Measurements from ENCODE around the gene P3H4.

The P3H4 gene

DNA sequence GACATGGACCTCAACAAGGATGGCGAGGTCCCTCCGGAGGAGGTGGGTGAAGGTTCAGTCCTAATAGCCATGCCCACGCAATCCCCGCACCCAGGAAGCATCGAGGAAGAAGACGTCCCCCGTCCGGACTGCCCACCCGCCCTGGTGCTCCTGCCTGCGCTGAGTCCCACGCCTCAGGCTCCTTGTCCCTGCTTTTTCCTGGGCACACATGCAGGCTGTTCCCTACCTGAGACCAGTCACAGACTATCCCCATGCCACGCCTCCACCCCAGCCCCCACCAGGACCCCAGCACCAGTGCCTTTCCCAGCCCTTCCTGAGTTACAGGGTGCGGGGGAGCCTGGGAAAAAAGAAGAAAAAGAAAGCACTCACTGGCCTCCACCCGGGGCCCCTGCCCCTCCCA, 10.0 kb upstream of the P3H4 start:
- DNase-seq = no peak

DNA sequence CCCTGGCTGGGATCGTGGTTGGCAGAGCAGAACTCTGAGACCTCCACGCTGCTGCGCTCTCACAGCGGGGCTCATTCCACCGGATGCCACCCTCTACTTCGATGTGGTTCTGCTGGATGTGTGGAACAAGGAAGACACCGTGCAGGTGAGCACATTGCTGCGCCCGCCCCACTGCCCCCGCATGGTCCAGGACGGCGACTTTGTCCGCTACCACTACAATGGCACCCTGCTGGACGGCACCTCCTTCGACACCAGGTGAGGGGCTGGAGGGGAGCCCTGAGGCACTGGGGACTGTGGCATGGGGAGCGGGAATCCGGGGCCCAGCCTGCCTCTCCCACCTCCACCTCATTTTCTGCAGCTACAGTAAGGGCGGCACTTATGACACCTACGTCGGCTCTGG, 6.3 kb upstream of the P3H4 start:
- DNase-seq = no peak

DNA sequence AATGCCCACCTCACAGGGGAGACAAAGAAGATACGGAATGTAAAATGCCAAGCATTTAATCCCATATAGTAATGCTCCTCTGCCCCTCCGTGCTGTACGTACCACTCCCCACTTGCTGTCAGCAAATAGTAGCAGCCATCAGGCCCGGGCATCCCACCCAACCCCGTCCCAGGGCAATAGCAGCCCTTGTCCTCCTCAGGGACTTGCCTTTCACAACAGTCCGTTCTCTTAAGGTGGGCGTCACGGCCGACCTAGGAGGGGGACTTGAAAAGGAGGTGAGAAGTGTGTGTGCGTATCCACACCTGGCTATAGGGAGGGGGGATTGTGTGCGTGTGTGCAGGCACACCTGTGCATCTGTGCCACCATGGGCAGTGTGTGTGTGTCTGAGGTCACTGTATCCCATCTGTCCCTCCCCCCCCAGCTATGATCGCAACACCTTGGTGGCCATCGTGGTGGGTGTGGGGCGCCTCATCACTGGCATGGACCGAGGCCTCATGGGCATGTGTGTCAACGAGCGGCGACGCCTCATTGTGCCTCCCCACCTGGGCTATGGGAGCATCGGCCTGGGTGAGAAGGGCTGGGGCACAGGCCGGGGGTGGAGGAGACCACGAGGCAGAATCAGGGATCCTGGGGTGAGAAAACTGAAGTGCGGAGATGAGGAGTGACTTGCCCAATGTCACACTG, 5.0 kb upstream of the P3H4 start:
- DNase-seq = no peak

DNA sequence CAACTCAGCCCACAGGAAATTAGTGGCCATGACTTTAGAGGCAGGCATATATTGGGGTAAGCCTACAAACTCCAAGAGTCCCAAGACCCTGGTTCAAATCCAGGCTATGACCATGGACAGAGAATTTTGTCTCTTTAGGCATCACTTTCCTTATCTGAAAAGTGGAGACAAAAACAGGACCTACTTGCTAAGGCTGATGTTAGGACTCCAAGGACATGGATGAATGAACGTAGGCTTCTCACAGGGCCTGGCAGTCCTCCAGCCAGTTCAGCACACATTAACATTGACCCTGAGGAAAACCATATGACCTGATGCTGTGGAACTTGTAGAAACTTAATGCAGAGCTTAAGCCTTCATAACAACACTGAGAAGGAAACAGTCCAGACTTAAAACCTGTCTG, 2.4 kb upstream of the P3H4 start:
- no peak for DNase-seq

DNA sequence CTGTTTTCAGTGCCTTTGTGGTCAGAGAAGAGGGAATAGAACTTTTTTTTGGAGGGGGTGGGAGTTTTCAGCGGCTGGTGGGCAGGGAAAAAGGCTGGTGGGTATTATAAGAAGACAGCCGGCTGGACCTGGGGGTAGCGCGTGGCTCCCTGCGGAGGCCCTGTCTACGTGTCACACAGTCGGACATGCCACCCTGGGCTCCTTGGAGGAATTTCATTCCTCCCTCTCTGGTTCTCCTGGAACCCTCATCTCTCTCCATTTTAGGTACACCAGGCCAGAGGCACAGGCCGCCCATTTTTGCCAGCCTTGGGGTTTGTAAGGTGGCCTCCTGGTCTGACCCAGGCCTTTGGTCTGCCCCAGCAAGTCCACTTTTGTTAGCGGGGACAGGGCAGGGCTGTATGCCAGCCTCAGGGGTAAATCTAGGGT, 2.0 kb upstream of the P3H4 start:
- DNase-seq = no peak

DNA sequence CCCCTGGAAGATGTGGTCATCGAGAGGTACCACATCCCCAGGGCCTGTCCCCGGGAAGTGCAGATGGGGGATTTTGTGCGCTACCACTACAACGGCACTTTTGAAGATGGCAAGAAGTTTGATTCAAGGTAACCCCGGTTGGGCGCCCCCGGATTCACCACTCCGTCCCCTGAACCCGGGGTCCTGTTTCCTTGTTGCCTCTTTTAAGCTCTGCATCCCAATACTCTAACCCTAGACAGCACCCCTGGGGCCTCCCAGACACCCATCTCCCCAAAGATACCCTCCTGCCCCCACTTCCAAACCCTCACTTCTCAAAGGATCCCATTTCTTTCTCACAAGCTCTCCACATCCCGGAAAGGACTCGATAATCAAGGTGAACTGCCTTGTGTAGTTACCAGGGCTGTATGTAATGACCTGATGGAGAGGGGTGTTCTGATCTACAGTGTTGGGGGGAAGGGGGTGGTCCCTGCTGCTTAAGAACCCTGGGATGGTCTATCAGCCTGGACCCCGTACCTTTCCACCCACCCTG, 1.5 kb upstream of the P3H4 start:
- DNase-seq = no peak

DNA sequence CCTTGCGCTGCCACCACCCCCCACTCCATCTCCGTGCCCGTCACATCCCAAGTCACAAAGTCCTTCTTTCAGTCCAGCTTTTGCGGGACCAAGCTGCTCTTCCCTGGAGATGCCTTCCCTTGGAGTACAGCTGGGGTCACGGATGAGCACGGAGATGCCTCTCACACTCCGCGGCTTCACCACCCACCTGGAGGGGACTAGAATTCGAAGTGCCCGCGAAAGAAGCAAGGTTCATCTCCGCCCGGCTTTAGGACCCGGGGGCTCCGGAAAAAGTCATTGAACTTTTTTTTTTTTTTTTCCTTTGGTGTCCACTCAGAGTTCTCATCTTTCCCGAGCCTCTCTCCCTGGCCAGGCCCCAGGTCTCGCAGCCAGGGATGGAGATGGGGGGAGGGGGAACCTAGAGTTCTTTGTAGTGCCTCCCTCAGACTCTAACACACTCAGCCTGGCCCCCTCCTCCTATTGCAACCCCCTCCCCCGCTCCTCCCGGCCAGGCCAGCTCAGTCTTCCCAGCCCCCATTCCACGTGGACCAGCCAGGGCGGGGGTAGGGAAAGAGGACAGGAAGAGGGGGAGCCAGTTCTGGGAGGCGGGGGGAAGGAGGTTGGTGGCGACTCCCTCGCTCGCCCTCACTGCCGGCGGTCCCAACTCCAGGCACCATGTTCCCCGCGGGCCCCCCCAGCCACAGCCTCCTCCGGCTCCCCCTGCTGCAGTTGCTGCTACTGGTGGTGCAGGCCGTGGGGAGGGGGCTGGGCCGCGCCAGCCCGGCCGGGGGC, 817 bp upstream of the P3H4 start, which contains the start of gene FKBP10:
Gene FKBP10 (plus strand): TSS at position 624 of the 771 bp plus-strand sequence. CDS start 31 bp downstream, at position 655.
- peak; percentile 73 for DNase-seq

DNA sequence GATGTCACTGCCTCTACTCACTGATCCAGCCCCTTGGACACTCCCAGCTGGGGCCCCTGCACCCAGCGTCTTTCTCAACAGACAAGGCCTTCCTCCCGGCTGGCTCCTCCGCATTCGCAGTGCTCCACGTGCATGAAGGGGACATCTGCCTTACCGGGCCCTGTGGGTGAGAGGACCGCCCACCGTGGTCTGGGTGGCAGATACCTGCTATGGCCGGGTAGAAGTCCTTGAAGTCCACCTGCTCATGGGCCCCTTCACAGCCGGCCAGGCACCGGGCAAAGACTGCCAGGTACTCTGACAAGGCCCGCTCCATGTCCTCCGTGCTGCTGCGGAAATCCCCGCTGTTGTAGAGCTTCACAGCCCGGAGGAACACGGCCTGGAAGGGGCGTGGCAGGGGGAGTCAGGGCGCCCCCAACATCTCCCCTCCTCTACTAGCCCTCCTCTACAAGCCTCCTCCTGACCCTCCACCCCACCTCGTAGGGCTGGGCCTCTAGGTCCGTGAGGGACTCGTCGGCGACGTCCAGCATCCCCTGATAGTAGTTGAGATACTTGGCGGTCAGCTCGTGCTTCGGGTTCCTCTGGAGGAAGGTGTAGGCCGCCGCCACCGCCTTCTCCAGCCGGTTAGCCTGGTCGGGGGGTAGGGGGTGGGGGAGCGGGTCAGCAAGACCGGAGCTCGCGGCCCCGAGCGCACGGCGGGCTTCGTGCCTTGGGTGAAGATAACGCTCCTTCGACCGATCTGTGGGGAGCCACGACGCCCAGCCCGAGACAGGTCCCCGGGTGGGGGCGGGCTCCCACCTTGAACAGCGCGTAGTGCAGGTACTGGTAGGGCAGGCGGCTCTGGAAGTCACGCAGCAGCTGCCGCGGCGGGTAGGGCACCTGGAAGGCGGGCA, 845 bp downstream of the P3H4 start:
- DNase-seq = peak; percentile 37

DNA sequence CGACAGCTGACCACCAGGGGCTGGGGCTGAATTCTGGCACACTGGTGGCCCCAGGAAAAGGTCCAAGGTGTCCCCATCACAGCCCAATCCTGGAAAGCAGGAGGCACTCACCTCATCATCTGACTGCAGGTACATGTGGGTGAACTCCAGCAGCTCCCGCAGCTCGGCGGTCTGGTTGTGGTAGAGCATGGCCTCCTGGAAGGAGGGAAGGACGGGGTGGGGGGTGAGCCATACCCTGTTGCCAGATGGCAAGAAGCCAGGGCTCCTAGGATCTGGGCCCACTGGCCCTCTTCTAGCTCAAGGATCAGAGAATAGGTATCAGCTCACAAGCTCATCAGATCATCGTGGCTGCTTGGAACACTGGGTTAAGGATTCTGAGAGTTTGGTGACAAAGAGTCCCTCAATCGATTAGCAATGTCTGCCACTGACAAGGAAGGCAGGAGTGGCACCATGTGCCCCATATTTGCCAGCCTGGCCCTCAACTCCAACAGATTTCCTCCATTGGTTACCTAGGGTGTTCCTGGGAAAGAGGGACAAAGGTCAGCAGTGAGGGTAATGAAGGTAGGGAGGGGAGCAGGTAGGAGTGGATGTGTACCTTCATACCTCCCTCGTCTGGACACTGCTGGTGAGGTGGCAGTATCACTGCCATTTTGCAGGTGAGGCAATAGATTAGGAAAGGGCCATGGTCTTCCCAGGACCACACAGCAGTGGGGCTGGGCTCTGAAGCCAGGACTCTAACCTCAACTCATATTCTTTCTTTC, 4.9 kb downstream of the P3H4 start:
- no peak for DNase-seq

DNA sequence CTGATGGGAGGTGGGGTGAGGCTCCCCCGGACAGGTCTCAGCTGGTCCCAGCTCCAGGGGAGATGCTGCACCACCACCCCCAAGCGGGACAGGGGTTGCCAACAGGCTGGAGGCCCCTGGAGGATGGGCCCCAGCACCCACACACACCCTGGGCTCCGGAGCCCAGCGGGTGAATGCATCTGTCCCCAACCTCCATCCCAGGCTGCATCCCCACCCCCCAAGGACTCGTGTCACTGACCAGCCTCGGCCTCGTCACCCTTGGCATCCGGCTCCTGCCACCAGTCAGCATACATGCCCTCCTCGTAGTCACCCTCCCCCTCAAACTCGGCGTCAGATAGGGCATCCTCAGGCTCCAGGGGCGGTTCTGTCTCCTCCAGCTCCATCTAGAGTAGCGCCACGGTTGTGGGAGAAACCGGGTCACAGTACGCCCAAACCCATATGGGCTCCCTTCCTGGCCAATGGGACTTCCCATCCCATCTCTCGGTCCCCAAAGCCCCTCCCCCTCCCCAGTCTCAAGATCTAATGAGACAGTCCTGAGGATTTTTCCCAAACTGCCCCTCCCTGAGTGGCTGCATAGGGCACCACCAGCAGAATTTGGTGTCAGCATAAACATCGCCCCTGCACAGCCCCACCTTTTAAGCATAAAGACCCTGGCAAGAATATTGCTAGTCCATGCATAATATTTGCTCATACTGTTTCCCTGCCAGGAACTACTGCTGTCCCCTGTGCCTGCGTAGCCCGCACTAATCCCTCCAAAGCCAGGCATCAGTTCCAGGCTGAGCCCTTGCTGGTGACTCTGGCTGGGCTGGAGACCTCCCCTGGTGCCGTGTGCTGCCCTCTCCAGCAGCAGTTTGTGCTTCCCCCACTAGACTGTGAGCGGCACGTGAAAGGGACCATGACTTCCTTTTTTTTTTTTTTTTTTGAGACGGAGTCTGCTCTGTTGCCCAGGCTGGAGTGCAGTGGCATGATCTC, 8.4 kb downstream of the P3H4 start:
- DNase-seq = no peak

DNA sequence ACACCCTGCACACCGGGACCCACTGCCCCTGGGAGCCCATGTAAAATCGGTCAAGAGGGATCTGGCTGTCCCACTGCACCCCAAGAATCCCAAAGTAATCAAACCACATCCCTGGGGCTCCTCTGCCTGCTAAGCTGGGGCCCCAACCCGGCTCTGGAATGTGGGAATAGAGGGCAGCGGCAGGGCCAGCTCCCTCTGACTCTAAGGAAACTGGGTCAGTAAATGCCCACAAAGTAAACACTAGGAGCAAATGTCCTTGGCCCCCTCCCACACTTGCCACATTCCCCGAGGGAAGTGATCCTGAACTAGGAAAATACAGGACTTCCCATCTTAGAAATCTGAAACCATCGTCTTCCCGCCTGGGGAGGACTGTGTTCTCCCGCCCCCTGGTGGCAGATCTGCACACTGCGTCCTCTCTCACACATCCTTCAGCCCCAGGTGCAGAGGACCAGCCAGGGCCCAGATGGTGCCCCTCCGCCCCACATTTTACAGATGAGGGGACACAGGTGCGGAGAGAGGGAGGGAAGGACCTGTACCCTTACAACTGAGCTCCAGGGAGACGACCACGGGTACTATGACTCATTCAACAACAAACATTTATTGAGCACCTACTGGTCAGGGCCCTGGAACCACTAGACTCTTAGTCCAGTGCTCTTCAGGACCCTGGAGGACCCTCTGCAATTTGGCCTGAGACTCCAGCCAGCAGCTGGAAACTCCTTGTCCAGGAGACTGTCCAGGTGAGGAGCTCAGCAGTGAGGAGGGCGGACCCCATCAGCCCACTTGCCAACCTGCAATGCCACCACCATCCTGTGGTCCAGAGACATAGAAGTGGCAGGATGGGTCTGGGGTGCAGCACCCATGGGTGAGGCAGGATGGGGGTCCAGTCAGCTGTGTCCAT, 10.1 kb downstream of the P3H4 start:
- DNase-seq = peak; percentile 78

DNA sequence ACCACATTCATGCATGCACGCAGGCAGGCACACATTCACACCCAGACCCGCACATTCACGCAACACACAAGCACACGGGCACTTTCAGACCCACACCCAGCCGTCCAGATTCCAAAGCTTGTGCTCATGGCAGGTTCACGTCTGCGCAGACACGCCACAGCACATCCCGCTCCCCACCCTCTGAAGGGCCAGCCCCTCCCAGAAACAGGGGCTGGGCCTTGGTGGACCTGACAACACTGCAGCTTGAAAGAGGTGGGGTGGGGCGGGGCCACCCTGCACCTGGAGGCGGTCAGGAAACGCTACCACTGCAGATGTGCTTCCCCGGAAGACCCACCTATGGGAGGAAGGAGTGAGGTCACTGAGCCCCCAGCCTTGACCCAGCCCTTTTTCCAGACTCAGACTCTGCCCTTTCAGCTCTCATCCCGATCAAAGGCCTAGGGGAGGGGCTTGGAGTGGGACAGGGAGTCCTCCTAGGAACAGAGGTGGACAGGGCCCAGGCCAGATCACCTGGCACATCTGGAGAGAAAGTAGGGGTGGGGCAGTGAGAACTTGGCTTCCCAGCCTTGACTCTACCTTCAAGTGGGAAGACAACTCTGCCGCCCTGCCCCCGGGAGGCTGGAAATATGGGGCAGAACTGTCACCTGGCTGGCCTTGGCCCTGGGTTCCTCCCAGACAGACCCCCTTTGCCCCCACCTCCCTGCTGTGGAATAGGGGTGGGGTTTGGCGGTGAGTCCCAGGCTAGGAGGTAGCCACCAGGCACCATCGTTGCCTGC, 11.0 kb downstream of the P3H4 start:
- DNase-seq = peak; percentile 91

DNA sequence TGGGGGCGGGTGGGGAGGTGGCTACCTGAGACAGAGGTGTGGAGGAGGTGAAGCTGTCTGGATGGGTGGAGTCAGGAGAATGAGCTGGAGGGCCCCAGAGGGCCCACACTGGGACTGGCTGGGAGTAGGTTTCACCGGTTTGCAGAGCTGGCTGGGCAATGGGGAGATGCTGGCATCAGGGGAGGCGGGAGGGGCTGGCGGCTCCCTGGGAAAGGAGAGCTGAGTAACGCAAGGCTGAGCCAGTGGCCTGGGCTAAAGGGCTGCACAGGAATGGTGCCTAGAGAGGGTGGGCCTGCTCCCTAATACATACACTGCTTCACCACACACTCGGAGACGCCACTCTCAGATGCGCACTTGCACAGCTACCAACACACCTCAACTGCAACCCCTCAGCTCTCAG, 12.4 kb downstream of the P3H4 start:
- no peak for DNase-seq

DNA sequence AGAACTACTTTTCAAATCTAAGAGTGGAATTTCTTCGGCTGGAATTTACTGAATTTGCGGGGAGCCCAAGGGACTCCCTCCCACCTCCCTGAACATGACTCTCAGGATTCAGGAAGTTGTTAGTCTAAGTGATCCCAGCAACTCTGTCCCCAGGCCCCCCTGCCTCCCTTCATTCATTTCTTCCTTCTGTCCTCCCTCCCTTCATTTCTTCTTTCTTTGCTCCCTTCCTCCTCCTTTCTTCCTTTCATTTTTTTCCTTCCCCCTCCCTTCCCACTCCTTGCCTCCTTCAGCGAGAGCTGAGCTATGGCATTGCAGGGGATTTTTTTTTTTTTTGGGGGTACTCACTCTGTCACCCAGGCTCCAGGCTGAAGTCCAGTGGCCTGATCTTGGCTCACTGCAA, 14.4 kb downstream of the P3H4 start:
- no peak for DNase-seq

DNA sequence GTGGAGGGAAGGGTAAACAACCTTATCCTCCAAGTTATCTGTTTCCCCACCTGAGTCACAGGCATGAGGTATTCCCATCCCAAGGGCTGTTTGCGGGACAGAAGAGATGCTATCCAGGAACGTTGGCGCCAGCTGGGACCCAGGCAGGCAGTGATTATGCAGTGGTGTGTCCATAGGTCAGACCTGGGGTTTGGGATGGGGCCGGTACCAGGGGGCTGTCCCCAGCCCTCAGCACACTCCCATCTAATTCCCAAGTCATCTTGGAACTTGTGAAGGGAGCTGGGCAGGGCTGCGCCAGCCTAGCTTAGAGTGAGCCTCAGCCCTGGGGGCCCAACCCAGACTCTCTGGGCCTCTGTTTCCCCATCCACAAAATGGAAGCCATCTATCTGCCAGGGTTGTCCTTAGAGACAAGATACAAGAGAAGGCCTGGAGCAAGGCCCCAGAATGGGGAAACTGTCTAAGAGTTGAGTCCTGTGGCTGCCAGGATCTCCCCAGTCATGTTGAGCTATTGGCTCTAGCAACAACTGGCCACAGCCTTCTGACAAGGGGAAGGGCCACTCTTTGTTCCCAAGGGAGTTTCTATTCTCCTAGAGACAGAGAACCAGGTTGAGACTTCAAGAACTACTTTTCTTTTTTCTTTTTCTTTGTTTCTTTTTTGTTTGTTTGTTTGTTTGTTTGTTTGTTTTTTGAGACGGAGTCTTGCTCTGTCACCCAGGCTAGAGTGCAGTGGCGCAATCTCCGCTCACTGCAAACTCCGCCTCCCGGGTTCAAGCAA, 15.4 kb downstream of the P3H4 start:
- no peak for DNase-seq

DNA sequence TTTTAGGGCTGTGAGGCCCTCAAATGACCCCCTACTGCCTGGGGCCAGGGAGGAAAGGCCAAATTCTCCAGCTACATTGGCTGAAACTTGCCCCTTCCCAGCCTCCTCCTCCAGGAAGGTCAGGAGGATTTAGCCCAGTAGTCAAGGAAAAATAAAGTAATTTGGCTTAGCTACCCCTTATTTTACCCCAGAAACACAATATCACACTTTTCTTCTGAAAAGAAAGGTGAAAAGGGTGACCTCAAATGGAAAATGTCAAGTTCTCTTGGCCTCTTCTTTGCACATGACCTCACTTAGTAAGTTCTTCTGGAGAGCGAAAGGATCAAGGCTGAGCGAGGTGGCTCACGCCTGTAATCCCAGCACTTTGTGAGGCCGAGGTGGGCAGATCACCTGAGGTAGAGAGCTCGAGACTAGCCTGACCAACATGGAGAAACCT, 17.2 kb downstream of the P3H4 start:
- no peak for DNase-seq

DNA sequence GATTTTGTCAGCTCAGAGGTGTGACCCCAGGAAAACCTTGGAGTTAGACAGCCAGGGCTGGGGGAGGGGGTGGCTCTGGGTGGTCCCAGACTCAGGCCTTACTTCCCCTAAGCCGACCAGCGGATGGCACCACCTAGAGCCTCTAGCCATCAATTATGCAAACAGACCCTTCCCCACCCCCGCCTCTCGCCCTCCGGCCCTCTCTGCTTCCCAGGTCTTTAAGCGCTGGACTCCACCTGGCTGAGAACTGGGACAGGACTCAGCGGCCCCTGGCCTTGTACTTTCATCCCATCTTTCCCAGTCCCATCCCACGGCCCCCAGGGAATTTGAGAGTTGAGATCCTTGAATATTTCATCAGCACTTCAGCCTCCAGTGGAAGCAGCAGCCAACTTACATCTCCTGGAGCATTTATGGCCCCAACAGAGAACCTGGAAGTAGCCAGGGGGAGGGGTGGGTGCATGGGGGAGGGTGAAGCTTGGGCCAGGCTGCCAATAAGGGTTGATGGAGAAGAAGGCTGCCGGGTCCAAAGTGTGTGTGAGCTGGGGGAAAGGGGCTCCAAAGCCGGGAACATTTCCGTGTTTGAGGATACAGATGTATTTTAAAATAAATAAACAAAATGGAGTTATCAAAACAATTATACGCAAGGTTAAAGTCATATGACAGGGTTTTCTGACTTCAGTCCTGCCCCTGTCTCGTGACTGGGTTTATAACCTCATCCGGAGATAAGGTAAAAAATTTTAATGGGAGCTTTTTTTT, 17.8 kb downstream of the P3H4 start:
- DNase-seq = no peak

All from RPMI8226 (cell line).